GM15510 (cell line): Measurements from ENCODE around the gene RIN1.

Experiments
- POLR2A ChIP-seq: IDR thresholded peaks from 3 replicates; pipeline ENCODE4 v1.6.1; 2011; ENCODE audit warnings: borderline replicate concordance; ENCODE audit not compliant: insufficient read length; ENCODE audit errors: extremely low read depth

RIN1 gene

DNA sequence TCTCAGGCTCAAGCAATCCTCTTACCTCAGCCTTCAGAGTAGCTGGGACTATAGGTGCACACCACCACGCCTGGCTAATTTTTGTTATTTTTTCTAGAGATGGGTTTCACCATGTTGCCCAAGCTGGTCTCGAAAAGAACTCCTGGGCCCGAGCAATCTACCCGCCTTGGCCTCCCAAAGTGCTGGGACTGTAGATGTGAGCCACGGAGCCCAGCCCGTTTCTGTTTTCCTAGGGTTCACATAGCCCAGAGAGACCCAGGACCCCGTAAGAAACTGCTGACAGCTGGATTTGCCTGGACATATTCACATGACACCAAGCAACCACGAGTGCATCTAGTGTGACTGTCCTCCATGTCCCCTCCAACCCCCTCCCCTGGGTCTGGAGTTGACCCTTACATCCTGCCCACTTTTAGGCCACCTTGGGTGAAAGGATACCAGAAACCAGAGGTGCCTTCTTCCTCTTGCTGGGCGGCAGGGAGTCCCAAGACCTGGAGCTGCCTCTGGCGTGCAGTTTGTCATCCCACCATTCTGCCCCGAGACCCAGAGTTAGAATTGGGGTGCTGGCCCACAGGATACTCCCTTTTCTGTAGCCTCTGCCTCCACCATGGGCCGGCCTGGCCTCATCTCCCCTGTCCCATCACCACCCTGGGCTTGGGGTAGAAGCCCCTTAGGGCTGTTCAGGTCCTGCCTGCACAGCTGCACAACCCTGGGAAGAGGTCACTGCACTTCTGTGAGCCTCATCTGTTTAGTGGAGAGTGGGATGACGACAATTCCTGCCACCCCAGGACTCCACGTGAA, 3.7 kb upstream of the RIN1 start:
- no peak for TF ChIP-seq POLR2A

DNA sequence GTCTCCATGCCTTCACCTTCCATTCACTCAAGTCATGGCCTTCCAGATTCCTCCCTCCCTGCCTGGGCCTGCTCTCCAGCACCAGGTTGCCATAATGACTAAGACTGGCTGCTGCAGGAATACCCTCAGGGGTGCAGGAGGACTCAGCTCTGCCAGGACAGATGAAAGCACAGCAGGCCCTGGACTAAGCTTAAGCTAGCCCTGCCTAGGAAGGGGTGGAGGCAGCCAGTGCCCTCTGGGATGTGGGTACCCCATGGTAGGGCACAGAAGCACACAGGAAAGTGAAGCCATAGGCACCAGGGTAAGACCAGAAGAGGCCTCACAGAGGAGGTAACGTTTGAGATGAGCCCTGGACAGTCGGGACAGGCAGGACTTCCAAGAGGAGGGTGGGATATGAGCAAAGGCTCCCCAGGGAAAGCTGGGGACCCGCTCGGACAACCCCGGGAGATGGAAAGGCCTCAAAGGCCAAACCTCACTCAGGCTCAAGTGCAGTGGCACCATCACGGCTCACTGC, 3.0 kb upstream of the RIN1 start:
- TF ChIP-seq POLR2A = no peak

DNA sequence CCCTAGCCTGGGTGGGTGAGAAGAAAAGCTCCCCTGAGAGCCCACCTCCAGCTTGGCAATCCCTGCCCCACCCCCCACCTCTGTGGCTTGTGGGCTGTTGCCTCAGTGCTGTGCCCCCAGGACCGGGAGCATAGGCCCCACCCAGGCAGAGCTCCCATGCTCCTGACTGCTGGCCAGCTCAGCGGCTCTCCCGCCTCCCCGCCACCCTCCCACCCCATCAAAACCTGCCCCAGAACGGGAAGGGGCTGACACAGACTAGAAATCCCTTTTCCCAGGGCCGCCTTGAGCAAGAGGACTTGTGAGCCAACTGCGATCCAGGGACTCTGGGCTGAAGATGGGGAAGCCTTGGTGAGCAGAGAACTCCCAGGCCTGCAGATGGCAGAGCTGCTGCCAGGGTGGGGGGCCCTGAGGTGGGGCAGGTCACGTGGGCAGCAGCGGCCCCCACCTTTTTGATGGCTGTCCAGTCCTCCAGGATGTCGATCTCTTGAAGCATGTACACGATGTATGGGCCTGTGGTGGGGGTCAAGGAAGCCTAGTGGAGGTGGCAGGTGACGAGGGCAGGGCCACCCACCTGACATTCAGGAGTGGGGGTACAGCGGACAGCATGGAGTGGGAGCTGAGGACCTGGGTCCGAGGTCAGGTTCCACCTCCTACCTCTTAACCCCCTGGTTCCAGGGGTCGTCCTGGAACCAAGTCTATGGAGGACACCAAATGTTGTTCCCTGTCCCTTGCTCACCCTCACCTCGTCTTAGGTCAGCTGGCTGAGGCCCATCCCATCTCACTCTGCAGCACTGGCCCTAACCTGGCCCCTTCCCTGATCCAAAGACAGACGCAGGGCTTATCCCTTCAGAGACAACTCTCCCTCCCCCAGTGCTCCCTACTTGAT, 2.3 kb upstream of the RIN1 start:
- no peak for TF ChIP-seq POLR2A

DNA sequence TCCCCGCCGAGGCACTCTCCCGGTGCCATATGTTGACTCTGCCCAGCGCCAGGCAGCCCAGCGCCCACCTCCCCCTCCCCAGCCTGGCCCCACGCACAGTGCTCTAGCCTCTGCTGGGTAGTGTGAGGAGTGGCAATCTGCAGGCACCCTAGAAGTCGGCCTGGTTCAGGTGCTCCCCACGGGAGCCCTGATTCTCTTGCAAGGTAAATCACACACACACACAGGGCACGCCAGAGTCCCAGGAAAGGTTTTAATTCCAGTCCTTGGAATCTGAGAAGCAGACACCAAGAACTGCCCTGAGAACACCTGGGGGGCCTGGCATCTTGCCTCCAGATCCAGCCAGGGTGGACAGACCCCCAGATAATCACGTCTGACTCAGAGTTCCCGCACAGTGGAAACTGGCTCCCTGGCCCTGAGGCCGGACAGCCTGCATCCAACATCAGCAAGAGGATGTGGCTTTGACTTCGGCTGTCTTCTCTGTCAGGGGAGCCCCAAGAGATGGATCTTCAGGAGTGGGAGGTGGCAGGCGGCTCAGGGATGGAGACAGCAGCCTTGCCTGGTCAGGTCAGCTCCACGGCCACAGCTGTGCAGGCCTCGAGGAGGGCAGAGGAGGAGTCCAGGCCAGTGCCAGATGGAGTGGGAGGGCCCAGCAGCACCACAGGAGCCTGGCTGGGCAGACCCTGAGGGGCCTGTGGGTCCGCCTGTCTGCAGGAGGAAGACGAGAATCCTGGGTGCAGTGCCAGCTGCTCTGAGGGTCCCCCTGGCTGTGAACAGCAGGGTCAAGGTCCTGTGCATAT, 1.1 kb upstream of the RIN1 start:
- TF ChIP-seq POLR2A = no peak

DNA sequence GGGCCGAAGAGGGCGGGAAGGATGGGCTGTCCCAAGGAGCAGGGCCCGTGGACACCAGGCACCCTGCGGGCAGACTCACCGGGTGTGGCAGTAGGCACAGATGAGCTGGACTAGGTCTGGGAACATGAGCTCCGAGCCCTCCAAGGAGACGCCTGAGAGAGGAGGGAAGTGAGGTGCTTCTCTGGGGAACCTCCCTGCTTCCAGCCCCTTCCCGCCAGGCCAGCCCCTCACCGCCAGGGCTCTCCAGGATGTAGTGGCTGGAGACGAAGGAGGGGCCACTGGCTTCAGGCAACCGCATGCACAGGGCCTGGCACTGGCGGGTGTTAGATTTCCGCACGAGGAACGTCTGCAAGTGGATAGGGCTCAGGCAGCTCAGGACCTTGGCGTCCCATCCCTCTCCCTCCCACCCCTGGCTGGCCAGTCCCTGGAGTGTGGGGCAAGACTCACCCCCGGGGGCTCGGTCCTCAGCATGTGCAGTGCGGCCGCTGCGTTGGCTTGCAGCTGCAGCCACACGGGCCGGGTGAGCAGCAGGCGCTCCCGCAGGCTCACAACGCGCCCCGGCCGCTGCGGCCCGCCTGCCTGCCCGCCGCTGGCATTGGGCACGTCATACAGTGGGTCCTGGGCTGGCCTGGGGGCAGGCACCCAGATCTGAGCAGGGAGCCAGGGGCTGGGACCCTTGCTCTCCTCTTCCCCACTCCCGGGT, 552 bp downstream of the RIN1 start:
- no peak for TF ChIP-seq POLR2A

DNA sequence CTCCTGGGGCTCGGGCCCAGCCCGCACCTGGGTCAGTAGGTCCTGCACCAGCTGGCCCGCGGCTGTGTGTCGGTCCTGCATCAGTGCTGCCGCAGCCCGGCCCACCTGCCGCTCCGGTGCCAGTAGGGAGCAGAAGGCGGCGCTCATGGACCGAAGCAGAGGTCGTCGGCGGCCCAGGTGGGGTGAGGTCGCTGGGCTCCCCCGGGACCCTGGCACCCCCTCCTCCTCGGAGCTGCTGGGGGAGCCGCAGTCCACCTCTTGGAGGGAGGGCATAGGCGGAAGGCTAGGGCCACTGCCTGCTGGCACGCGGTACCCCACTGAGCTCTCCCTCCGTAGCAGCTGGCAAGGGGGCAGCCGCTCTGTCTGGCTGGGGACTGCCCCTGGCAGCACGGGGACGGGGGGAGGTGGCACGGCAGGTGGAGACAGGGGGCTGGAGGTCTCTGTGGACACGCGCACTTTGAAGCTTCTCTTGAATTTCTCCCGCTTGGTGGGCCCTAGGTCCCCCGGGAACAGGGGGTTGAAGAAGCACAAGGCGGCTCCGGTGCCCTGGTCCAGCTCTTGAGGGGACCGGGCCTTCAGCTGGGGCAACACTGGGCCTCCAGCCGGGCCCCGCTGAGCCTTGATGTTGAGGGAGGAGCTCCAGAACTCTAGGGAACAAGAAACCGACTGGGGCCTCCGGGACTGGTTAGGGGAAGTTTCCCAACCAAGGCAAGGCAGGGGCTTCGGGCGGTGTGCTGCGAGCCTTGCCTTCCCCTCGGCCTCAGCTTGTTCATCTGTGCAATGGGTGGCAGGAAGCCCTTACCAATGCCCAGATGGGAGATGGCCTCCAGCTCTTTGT, 1.4 kb downstream of the RIN1 start:
- no peak for TF ChIP-seq POLR2A

DNA sequence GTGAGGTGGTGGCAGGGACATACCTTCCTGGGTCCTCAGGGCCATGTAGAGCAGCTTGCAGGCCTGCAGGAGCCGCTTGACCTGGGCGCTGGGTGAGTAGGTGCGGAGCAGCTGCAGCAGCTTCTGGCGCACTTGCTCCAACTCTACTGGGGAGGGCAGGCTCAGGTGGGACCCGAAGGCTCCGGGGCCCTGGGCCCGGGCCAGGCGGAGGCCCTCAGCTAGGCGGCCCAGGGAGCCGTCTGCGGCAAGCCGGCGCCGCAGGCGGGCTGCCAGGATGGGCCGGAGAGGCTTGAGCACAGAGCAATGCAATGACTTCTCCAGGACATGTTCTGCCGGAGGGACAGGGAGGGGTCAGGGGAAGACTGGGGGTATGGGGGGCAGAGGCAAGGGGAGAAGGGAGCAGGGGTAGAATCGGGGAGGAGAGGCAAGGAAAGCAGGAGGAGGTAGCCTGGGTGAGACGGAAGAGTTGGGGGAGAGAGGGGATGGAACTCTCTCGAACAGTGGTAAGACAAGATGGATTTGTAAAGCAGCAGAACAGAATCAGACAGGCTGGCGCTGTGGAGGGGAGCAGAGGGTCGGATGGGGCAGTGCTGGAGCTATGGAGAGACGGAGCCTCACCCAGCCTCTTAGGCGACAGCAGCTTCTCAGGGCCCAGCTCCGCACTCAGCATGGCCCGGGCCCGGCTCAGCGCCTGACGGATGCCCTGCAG, 2.2 kb downstream of the RIN1 start:
- TF ChIP-seq POLR2A = no peak

DNA sequence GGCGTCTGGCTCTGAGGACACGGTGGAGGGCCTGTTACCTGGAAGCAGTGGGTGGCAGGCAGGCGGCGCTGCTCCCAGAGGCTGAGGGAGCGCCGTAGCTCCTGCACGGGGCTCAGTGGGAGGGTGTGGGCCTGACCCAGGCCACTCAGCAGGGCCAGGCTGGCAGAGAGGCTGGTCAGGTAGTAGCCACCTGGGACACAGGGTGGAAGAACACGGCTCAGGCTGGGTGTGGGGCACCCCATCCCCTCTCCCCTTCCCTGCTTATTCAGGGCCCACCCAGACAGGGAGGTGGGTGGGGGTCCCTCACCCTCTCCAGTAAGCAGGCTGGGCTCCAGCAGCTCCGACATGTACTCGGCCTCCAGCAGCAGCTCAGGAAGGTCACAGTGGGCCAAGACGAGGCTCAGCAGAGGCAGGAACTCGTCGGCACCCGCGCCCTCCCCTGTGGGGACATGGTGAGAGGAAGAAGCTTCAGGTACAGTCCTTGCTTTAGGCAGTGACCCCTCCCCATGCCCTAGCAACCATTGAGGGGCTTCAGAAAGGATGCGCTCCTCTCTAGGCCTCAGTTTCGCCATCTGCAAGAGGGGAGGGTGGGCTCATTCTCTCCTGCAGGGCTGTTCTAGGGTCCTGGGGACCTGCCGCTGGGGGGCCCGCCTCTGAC, 2.9 kb downstream of the RIN1 start:
- no peak for TF ChIP-seq POLR2A

DNA sequence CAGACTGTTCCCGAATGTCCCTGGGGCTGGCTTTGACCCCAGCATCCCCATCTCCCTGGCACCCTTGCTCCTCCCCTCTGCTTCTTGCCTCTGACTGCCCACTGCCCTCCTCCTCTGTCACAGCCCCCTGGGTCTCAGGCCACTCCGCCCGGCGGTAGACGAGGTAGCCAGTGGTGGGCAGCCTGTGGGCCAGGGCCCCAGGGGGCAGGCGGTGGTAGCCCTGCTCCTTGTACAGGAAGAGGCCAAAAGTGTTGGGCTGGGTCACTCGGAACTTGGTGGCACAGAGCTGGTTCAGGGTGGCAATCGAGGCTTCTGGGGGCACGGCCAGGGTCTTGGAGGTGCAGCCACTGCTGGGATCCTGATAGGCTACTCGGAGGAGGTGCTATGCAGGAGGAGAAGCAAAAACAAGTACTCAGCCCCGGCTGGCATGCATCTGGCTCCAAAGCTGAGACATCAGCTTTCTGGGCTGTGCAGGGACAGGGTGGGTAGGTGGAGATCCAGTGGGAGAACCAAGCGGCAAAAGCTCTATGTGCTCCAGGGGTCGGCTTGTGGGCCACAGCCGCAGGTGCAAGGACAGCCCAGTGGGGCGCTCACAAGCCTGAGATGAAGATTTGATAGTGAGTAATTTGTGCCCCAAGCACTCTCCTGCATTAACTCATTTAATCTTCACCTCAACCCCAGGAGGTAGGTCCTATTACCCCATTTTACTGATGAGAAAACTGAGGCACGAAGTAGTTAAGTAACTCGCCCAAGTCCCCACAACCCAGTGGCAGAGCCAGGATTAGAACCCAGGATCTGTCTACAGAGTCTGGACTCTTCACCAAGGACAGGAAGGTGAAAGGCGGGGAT, 3.6 kb downstream of the RIN1 start:
- no peak for TF ChIP-seq POLR2A

DNA sequence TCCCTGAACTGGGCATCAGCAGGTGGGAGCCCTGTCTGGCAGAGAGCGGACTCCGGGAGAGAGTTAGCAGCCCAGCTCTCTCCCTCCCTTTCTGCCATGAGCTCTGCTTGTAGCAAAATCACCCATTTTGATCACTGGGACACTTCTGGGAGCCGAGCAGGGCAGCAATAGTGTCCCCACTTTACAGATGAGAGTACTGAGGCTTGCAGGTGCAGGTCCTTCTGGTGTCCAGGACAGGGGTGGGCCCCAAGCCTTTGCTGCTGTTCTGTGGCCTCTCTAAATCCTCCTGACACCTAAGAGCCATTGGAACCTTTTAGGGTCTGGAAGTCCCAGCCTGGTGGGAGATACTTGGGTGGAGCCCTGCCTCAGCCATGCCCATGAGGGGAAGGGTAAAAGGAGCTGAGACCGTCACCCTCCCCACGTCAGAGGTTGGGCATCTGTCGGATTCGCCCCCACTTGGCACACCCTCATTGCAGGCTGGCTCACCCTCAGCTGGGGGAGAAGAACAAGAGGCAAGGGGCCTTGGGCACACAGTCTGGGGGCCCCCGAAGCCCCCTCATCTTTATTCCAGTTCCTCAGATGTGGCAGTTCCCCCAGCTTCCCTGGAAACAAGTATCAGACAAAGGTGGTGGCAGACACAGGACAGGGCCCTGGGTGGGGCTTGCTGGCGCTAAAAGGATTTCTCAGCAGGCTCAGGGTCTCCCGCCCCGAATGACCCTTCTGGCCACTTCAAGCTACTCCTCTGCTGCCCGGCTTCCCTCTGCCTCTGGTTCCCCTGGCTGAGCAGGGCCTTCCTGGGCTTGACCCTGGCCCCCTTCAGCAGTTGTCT, 4.5 kb downstream of the RIN1 start:
- TF ChIP-seq POLR2A = no peak

DNA sequence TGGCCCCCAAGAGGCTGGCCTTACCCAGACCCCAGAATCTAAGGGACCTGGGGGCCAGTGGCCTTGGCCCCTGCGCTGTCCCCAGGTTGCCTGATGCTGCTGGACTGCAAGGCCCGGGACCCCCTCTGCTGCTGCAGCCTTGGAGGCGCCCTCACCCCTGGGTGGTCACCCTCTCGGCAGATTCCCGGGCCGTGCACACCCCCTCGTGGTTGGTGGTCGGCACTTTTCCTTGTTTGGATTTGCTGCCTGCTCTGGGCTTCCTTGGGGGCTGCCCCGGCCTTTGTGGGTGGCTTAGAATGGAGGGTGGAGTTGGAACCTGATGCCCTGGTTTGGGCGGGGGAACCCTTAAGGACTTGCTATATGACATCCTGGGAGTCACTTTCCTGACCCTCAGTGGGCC, 5.3 kb downstream of the RIN1 start:
- TF ChIP-seq POLR2A = no peak
